ENCODE results near the gene RTKN. TPM values are rescaled to one million over a fixed set of nuclear protein-coding genes. Genes with fewer than 3 reads are reported as not detected.

Gene RTKN
- total and polyA plus RNA-seq, 2 experiments from 2014 or later: 13.5 to 14.5 TPM

DNA sequence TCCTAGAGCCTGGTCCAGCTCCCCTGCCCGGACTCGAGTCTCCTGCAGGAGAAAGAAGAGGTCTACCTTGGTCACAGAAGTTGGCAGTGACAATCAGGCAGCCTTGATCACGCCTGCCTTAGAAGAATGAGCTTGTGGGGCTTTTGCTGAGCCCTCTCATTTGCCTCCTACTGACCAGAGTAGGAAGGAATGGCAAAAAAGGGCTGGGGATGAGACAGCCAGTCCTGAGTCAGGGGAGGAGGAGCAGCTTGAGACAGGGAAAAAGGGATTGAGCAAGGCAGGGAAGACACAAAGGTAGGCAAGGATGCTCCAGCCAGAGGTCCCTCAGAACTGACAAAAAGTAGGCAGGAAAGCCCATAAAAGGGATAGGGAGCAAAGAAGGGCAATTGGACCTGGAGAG is 14.2 kb downstream of the RTKN start:
- no peak overlapping the region for H3K4me2 ChIP-seq (ENCODE audit: unreplicated experiment)
- no peak overlapping the region for H3K27ac ChIP-seq
- no peaks in the 10 kb centered on the region for H4K20me1 ChIP-seq (ENCODE audit: insufficient read depth)
- H3K4me3 ChIP-seq: no peak overlapping the region
- peak; percentile 65 for DNase-seq
- H3K9me2 ChIP-seq (ENCODE audit: insufficient read depth): no peaks in the 10 kb centered on the region
- no peak overlapping the region for H2AFZ ChIP-seq
- no peaks in the 10 kb centered on the region for H3K9me3 ChIP-seq (ENCODE audit: low read depth)
- H3K36me3 ChIP-seq (ENCODE audit: low read depth): peaks cover 3% of the 10 kb centered on the region; the same call in 1 of the 2 replicates
- no peak overlapping the region for H3K9ac ChIP-seq
- in situ Hi-C loops (cut with MboI): no loop called here
- peaks cover 16% of the 10 kb centered on the region; the same call in 1 of the 2 replicates for H3F3A ChIP-seq (ENCODE audit: insufficient read depth)
- TF ChIP-seq EZH2phosphoT487 (IDR thresholded peaks at IDR 0.05; ENCODE audit: insufficient read depth, low read depth) (no peak), EZH2 (IDR thresholded peaks at IDR 0.05; ENCODE audit: insufficient read depth, poor library complexity, severe bottlenecking) (no peak)
- no peaks in the 10 kb centered on the region for H3K4me1 ChIP-seq (ENCODE audit: insufficient read depth)
- no peaks in the 10 kb centered on the region for H3K79me2 ChIP-seq (ENCODE audit: insufficient read depth)
- H3K27me3 ChIP-seq (replicated peaks; ENCODE audit: insufficient read depth): no peaks in the 10 kb centered on the region
- 91 to 94% methylated on average over 3 of the region's 3 CpGs for WGBS, 2 experiments (ENCODE audit: low coverage in 1 of 2, low lambda C conversion rate in 2 of 2, missing lambda C conversion rate in 2 of 2)

GRCh38 chr2:74426181-74426758 is 15.5 kb downstream of the RTKN start:
- Histone ChIP-seq H3K27me3 (replicated peaks; ENCODE audit: insufficient read depth) (no peaks in the 10 kb centered on the region), H3K4me2 (ENCODE audit: unreplicated experiment) (no peak overlapping the region), H3K4me3 (no peak overlapping the region), H3F3A (ENCODE audit: insufficient read depth) (peaks cover 16% of the 10 kb centered on the region; the same call in 1 of the 2 replicates), H3K27ac (no peak overlapping the region), H3K9ac (no peak overlapping the region), H3K79me2 (ENCODE audit: insufficient read depth) (no peaks in the 10 kb centered on the region), H4K20me1 (ENCODE audit: insufficient read depth) (no peaks in the 10 kb centered on the region), H3K4me1 (ENCODE audit: insufficient read depth) (no peaks in the 10 kb centered on the region), H3K9me2 (ENCODE audit: insufficient read depth) (no peaks in the 10 kb centered on the region), H2AFZ (no peak overlapping the region), H3K9me3 (ENCODE audit: low read depth) (no peaks in the 10 kb centered on the region), H3K36me3 (ENCODE audit: low read depth) (peaks cover 3% of the 10 kb centered on the region; the same call in 1 of the 2 replicates)
- WGBS, 2 experiments (ENCODE audit: low coverage in 1 of 2, low lambda C conversion rate in 2 of 2, missing lambda C conversion rate in 2 of 2): 79 to 100% methylated on average over 4 to 14 of the region's 14 CpGs
- DNase-seq: no peak
- in situ Hi-C loops (cut with MboI): no loop called here
- no peak for TF ChIP-seq EZH2 (IDR thresholded peaks at IDR 0.05; ENCODE audit: insufficient read depth, poor library complexity, severe bottlenecking)
- no peak for TF ChIP-seq EZH2phosphoT487 (IDR thresholded peaks at IDR 0.05; ENCODE audit: insufficient read depth, low read depth)

DNA sequence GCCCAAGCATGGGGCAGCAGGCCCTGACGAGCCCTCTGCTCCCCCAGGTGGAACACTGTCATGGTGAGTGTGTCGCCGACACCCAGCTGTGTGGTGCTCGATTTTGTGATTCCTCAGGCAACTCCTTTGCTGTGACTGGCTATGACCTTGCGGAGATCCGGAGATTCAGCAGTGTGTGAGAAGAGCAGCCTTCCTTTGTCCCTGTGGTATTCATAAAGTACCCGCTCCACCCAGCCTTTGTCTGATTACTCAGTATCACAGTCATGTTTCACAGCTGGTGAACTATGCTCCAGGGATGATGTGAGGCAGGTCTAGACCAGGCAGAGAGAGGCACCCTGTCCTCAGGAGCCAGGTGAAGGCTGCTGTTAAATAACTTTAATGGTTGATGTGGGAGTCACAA is 16.2 kb downstream of the RTKN start:
- Histone ChIP-seq H3K79me2 (ENCODE audit: insufficient read depth) (no peaks in the 10 kb centered on the region), H3K27ac (peak overlapping the region; percentile 45; the same call in 1 of the 2 replicates), H3K9ac (no peak overlapping the region), H3F3A (ENCODE audit: insufficient read depth) (peaks cover 21% of the 10 kb centered on the region; the same call in 1 of the 2 replicates), H2AFZ (no peak overlapping the region), H3K4me1 (ENCODE audit: insufficient read depth) (0 out of 2 replicates have a peak, but pooled peaks cover 4% of the 10 kb centered on the region), H4K20me1 (ENCODE audit: insufficient read depth) (no peaks in the 10 kb centered on the region), H3K9me3 (ENCODE audit: low read depth) (no peaks in the 10 kb centered on the region), H3K4me2 (ENCODE audit: unreplicated experiment) (no peak overlapping the region), H3K27me3 (replicated peaks; ENCODE audit: insufficient read depth) (no peaks in the 10 kb centered on the region), H3K4me3 (no peak overlapping the region), H3K36me3 (ENCODE audit: low read depth) (peaks cover 3% of the 10 kb centered on the region; the same call in 1 of the 2 replicates), H3K9me2 (ENCODE audit: insufficient read depth) (no peaks in the 10 kb centered on the region)
- DNase-seq: peak; percentile 60
- 71 to 73% methylated on average over 7 of the region's 7 CpGs for WGBS, 2 experiments (ENCODE audit: low coverage in 1 of 2, low lambda C conversion rate in 2 of 2, missing lambda C conversion rate in 2 of 2)
- TF ChIP-seq EZH2phosphoT487 (IDR thresholded peaks at IDR 0.05; ENCODE audit: insufficient read depth, low read depth) (no peak), EZH2 (IDR thresholded peaks at IDR 0.05; ENCODE audit: insufficient read depth, poor library complexity, severe bottlenecking) (no peak)
- in situ Hi-C loops (cut with MboI): no loop called here

DNA sequence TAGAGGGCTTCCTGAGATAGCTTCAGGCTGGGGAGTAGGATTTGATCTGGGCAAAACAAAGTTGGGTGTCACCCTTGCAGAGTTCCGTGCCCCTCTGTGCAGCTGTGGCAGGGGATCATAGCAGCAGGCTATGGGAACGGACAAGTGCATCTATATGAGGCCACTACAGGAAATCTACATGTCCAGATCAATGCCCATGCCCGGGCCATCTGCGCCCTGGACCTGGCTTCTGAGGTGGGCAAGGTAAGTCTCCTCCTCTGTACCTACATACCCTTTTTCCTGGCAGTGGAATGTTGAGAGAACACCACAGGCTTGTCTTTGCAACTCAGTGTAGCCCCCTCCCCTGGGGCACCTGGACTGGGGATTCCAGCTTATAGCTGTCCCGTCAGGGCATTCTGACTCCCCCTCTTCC is 16.7 kb downstream of the RTKN start:
- Histone ChIP-seq H3F3A (ENCODE audit: insufficient read depth) (peaks cover 26% of the 10 kb centered on the region), H3K4me2 (ENCODE audit: unreplicated experiment) (no peak overlapping the region), H2AFZ (no peak overlapping the region), H3K9me2 (ENCODE audit: insufficient read depth) (no peaks in the 10 kb centered on the region), H3K4me3 (no peak overlapping the region), H3K4me1 (ENCODE audit: insufficient read depth) (0 out of 2 replicates have a peak, but pooled peaks cover 6% of the 10 kb centered on the region), H3K36me3 (ENCODE audit: low read depth) (peaks cover 3% of the 10 kb centered on the region; the same call in 1 of the 2 replicates), H3K9me3 (ENCODE audit: low read depth) (no peaks in the 10 kb centered on the region), H3K9ac (no peak overlapping the region), H3K27me3 (replicated peaks; ENCODE audit: insufficient read depth) (no peaks in the 10 kb centered on the region), H4K20me1 (ENCODE audit: insufficient read depth) (no peaks in the 10 kb centered on the region), H3K79me2 (ENCODE audit: insufficient read depth) (no peaks in the 10 kb centered on the region), H3K27ac (peak overlapping the region; percentile 45; the same call in 1 of the 2 replicates)
- no peak for DNase-seq
- in situ Hi-C loops (cut with MboI): no loop called here
- WGBS, 2 experiments (ENCODE audit: low coverage in 1 of 2, low lambda C conversion rate in 2 of 2, missing lambda C conversion rate in 2 of 2): 73 to 76% methylated on average over 5 of the region's 5 CpGs
- TF ChIP-seq EZH2phosphoT487 (IDR thresholded peaks at IDR 0.05; ENCODE audit: insufficient read depth, low read depth): no peak
- TF ChIP-seq EZH2 (IDR thresholded peaks at IDR 0.05; ENCODE audit: insufficient read depth, poor library complexity, severe bottlenecking): no peak
